Prostate gland (tissue), 2 donors: Measurements from ENCODE around the gene CCL27.

ENCODE experiments used
- POLR2AphosphoS5 ChIP-seq: sonication (generic); formaldehyde crosslinking; IDR thresholded peaks from one replicate; pipeline ENCODE4 v1.6.1; 2017; ENCODE audit warnings: antibody characterized with exemption
- TF ChIP-seq, protein P1 (sequence below), 4 experiments: fragments of 200-600 bp in 2 of 4; fragments of 450-650 bp in 2 of 4; sonication (generic) in 2 of 4; IDR thresholded peaks; 1 replicate in 3 of 4; 2 replicates in 1 of 4; pipeline ENCODE4 v1.5.1; 2016 to 2019; ENCODE audit warnings: antibody characterized with exemption in 4 of 4, mild to moderate bottlenecking in 2 of 4, moderate library complexity in 2 of 4

DNA sequence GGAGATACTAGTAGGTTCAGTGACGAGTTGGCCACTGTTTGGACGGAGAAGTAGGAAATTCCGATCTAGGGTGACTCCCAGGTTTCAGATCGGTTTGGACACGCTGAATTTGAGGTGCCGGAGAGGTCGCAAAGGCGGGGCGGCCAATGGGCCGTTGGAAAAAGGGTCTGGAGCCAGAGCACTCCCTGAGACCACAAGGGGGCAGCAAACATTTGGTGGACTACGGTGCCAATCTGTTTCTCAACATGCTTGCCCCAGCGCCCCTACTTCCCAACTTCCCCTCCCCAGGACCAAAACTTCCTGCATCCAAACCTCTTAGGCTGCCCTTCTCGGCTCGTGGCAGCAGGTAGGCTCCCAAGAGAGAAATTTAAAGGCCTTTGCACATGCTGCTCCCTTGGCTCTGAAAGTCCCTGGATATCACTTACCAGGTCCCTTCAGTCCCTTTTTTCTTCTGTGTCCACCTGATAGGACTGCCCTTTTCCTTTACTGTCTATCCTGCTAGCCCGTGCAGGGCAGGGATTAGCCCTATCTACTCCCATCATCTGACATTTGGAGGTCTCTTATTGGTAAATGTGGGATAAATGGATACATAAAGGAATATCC is 49.6 kb downstream of the CCL27 start:
- TF ChIP-seq, protein P1, sequence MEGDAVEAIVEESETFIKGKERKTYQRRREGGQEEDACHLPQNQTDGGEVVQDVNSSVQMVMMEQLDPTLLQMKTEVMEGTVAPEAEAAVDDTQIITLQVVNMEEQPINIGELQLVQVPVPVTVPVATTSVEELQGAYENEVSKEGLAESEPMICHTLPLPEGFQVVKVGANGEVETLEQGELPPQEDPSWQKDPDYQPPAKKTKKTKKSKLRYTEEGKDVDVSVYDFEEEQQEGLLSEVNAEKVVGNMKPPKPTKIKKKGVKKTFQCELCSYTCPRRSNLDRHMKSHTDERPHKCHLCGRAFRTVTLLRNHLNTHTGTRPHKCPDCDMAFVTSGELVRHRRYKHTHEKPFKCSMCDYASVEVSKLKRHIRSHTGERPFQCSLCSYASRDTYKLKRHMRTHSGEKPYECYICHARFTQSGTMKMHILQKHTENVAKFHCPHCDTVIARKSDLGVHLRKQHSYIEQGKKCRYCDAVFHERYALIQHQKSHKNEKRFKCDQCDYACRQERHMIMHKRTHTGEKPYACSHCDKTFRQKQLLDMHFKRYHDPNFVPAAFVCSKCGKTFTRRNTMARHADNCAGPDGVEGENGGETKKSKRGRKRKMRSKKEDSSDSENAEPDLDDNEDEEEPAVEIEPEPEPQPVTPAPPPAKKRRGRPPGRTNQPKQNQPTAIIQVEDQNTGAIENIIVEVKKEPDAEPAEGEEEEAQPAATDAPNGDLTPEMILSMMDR (IDR thresholded peaks at IDR 0.05) = peak; percentile 76 to 88 (median 82)
- peak; percentile 35 for TF ChIP-seq POLR2AphosphoS5
